Spleen (tissue), 7 donors: ENCODE data around the gene HOXB9.

Experiments
- POLR2AphosphoS5 ChIP-seq, 3 donors: sonication (generic); formaldehyde crosslinking; IDR thresholded peaks; one replicate each; pipeline ENCODE4 v1.5.1; 2017; ENCODE audit warnings: antibody characterized with exemption in 3 of 3
- TF ChIP-seq, protein P1 (sequence below), 11 experiments: fragments of 200-600 bp in 7 of 11; fragments of 450-650 bp in 4 of 11; sonication (generic) in 4 of 11; IDR thresholded peaks in 8 of 11; conservative IDR thresholded peaks in 3 of 11; 1 replicate in 7 of 11; 2 replicates in 4 of 11; pipeline versions ENCODE4 v1.4.0 to v1.8.0; 2016 to 2021; ENCODE audit warnings: antibody characterized with exemption in 11 of 11, inconsistent platforms in 4 of 11, mild to moderate bottlenecking in 1 of 11
- donor health status: DM: no; HTN: no; CAD: no; lungs with moderate emphysema.
- donor health status: DM: no; HTN: no; CAD: no.
- donor health status: DM: no; HTN: no; CAD: no.

DNA sequence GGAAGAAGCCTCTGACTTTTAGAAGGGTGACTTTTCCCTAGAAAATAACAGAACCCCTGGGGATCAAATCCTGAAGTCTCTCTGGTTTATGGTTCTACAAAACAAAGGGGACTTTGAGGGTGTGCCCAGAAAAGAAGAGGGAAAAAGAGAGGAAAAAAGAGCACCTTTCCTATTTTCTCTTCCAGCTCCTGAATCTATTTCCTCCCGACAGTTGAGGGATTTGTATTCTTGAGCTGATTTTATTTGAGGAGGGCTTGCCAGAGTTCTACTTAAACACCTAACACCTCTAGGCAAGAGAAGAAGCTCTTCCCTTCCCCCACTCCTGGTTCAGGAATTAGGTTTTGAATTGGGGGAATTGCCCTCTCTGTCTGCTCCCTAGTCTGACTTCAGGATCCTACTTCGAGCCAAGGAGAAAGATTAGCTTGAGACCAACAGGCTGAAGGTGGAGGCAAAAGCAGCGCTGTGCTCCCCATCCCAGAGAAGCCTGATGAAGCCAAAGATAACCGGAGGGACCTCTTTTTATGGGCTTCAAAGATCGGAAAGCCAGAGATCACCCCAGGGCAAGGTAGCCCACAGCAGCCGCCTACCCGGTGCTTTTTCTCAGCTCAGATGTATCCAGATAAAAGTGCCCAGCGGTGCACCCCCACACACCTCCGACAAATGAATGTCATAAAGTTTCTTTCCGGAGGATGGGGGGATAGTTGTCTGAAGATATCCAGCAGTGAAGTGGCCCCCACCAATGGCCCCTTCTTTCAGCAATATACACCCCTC is 36.9 kb downstream of the HOXB9 start:
- TF ChIP-seq, protein P1, sequence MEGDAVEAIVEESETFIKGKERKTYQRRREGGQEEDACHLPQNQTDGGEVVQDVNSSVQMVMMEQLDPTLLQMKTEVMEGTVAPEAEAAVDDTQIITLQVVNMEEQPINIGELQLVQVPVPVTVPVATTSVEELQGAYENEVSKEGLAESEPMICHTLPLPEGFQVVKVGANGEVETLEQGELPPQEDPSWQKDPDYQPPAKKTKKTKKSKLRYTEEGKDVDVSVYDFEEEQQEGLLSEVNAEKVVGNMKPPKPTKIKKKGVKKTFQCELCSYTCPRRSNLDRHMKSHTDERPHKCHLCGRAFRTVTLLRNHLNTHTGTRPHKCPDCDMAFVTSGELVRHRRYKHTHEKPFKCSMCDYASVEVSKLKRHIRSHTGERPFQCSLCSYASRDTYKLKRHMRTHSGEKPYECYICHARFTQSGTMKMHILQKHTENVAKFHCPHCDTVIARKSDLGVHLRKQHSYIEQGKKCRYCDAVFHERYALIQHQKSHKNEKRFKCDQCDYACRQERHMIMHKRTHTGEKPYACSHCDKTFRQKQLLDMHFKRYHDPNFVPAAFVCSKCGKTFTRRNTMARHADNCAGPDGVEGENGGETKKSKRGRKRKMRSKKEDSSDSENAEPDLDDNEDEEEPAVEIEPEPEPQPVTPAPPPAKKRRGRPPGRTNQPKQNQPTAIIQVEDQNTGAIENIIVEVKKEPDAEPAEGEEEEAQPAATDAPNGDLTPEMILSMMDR (IDR thresholded peaks at IDR 0.05 in 8 of 11, conservative IDR thresholded peaks at IDR 0.05 in 3 of 11): no peak
- no peak for TF ChIP-seq POLR2AphosphoS5 (IDR thresholded peaks at IDR 0.05)
